HG03139 (cell line): ENCODE data around the gene CPAMD8.
"Not testable (repeated sequence)": the region's sequence is repeated elsewhere in the genome, so short reads cannot be mapped to it uniquely, and the experiment has no call there.

Source experiments
- ATAC-seq: cut with Tn5 transposase; IDR thresholded peaks from one replicate; pipeline ENCODE4 v1.9.1; 2021; ENCODE audit not compliant: unreplicated experiment

The CPAMD8 gene

DNA sequence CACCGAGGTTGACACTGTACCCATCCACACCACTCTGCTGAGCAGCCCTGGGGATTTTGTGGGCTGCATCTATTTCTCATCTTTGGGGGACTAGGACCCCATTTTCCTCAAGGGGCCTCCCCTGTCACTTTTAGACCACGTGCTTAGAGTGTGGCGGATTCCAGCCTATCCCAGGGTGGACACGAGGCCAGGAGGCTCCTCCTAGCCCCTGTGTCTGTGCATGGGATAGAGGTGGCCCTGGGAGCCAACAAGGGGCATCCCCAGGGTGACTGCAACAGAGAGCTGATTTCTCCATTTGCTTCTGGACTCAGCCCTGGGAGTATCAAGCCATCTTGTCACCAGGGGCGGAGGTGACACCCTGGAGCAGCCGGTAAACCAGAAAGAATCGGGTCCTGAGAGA is 24.2 kb downstream of the CPAMD8 start:
- no peak for ATAC-seq

GRCh38 chr19:17001603-17002183 is 24.9 kb downstream of the CPAMD8 start:
- ATAC-seq, result no peak

GRCh38 chr19:16998635-16999194 is 27.9 kb downstream of the CPAMD8 start:
- ATAC-seq, result no peak

- not testable (repeated sequence) for ATAC-seq
Observed at GRCh38 chr19:16996838-16997490, 29.6 kb downstream of the CPAMD8 start.

DNA sequence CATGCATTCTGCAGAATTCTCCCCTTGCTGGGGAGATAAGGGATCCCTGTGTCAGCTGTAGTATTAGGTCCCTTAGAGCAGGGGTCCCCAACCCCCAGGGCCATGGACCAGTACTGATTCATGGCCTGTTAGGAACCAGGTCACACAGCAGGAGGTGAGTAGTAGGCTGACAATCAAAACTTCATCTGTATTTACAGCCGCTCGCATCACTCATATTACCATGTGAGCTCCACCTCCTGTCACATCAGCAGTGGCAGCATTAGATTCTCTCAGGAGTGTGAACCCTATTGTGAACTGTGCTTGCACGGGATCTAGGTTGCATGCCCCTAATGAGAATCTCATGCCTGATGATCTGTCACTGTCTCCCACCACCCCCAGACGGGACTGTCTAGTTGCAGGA is 37.9 kb downstream of the CPAMD8 start:
- no peak for ATAC-seq

- no peak for ATAC-seq
Observed at GRCh38 chr19:16985403-16985802, 41.2 kb downstream of the CPAMD8 start.

- not testable (repeated sequence) for ATAC-seq
Observed at GRCh38 chr19:16982586-16982985, 44.0 kb downstream of the CPAMD8 start.

DNA sequence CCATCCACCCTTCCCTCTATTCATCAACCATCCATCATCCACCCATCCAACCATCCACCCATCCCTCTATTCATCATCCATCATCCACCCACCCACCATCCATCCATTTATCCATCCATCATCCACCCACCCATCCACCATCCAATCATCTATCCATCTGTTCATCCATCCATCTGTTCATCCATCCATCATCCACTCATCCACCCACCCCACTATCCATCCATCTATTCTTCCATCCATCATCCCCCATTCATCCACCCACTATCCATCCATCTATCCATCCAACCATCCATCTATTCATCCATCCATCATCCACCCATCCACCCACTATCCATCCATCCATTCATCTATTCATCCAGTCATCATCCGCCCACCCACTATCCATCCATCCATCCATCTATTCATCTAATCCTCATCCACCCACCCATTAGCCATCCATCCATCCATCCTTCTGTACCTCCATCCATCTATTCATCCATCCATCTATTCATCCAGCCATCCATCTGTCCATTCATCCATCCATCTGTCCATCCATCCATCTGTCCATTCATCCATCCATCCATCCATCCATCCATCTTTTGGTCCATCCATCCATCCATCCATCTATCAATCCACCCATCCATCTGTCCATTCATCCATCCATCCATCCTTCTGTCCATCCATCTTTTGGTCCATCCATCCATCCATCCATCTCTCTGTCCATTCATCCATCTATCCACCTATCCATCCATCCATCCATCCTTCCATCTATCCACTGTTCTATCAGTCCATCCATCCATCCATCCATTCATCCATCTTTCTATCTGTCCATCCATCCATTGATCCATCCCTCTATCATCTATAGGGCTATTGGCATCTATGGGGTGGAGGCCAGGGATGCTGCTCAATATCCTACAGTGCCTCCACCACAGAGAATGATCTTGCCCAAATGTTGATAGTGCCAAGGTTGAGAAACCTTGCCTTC is 47.5 kb downstream of the CPAMD8 start:
- ATAC-seq, result no peak

GRCh38 chr19:16978156-16978555 is 48.5 kb downstream of the CPAMD8 start:
- no peak for ATAC-seq

GRCh38 chr19:16977306-16977705 is 49.3 kb downstream of the CPAMD8 start:
- ATAC-seq, result no peak

GRCh38 chr19:16976446-16976845 is 50.2 kb downstream of the CPAMD8 start:
- ATAC-seq, result no peak

DNA sequence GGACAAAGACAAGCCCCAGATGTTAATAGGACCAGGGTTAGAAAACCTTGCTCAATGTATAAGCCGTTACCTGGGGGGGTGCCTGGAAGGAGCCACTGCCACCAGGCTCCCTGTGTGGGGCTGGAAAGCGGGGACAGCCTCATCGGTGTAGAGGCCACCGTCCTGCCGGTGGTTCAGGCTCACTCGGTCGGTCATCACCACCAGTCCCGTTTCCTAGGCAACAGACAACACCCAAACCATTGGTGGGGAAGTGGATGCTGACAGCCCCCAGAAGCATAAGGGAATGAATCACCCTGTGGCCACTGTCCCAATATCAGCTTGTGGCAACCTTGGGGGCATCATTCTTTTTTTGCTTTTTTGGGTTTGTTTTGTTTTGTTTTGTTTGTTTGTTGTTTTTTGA is 55.8 kb downstream of the CPAMD8 start:
- no peak for ATAC-seq

- no peak for ATAC-seq
Observed at GRCh38 chr19:16969135-16969534, 57.5 kb downstream of the CPAMD8 start.

DNA sequence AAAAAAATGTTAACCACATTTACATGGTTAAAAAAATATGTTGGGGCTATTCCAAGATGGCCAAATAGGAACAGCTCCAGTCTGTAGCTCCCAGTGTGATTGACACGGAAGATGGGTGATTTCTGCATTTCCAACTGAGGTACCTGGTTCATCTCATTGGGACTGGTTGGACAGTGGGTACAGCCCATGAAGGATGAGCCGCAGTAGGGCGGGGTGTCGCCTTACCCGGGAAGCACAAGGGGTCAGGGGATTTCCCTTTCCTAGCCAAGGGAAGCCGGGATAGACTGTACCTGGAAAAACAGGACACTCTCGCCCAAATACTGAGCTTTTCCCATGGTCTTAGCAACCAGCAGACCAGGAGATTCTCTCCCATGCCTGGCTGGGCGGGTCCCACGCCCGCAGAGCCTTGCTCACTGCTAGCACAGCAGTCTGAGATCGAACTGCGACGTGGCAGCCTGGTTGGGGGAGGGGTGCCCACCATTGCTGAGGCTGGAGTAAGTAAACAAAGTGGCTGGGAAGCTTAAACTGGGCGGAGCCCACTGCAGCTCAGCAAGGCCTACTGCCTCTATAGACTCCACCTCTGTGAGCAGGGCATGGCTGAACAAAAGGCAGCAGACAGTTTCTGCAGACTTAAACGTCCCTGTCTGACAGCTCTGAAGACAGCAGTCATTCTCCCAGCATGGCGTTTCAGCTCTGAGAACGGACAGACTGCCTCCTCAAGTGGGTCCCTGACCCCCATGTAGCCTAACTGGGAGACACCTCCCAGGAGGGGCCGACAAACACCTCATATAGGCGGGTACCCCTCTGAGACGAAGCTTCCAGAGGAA is 65.4 kb downstream of the CPAMD8 start:
- ATAC-seq, result not testable (repeated sequence)

DNA sequence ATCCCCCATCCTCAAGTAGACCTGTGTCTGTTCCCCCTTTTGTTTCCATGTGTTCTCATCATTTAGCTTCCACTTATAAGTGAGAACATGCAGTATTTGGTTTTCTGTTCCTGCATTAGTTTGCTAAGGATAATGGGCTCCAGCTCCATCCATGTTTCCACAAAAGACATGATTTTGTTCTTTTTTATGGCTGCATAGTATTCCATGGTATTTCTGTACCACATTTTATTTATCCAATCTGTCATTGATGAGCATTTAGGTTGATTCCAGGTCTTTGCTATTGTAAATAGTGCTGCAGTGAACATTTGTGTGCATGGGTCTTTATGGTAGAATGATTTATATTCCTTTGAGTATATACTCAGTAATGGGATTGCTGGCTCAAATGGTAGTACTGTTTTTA is 68.3 kb downstream of the CPAMD8 start:
- ATAC-seq, result not testable (repeated sequence)

DNA sequence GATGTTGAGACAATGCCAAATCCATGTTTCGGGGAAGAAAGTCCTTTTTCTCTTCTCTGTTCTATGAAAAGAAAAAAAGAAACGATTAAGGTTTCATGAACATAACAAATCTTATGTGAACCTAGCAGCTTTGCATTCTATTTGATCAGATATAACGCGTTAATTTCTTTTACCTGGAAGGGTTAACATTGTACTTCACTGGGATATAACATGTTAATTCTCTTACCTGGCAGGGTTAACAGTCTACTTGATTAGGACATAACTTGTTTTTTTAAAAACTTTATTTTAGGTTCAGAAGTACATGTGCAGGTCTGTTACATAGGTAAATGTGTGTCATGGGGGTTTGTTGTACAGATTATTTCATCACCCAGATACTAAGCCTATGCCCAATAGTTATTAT is 68.8 kb downstream of the CPAMD8 start:
- ATAC-seq, result no peak

GRCh38 chr19:16957151-16957701 is 69.4 kb downstream of the CPAMD8 start:
- no peak for ATAC-seq

DNA sequence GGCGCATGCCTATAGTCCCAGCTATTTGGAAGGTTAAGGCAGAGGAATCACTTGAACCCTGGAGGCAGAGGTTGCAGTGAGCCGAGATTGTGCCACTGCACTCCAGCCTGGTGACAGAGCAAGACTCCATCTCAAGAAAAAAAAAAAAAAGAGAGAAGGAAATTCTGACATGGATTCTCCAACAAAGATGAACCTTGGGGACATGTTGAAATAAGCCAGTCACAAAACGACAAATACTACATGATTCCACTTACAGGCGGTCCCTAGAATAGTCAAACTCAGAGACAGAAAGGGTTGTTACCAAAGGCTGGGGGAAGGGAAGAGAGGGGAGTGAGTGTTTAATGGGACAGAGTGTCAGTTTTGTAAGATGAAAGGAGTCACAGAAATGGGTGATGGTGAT is 71.4 kb downstream of the CPAMD8 start:
- no peak for ATAC-seq

DNA sequence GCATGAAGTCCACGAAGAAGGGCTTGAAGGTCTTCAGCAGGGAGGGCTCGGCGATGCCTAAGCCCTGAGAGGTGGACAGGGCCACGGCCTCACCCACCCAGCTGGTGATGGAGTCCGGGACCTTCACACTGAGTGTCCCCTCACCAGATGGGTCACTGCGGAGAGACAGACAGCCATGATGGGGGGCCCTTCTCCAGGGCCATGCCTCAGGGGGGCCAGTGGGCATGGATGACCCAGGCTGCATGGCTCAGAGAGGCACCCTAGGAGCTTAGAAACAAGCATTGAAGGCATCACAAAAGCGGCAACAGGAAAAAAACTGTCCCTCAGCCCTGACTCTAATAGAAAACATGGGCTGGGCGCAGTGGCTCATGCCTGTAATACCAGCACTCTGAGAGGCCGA is 74.6 kb downstream of the CPAMD8 start:
- ATAC-seq, result no peak

DNA sequence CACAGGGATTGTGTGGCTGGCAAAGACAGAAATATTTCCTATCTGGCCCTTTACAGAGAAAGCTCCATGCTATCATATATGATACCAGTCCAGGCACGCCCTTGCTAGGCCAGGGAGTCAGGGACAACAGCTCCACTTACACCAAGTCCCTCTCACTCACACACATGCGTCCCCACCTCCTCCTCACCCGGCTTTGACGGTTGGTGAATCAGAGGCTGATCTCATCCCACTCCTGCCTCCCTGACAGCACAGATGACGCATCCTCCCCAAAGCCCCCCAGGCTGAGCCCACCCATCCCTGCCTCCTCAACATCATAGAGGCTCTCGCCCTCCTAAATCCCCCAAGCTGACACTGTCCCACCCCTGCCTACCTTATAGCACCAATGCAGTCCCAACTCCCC is 75.1 kb downstream of the CPAMD8 start:
- ATAC-seq, result no peak
